Stomach (tissue), 9 donors: ENCODE results near the gene XYLB. TPM values are rescaled to one million over a fixed set of nuclear protein-coding genes. Genes with fewer than 3 reads are reported as not detected.

ENCODE experiments used
- DNase-seq, 2 donors: peaks; one replicate each; pipeline versions ENCODE4 v3.0.0 to v3.0.0-alpha.2; 2013 to 2019
- H3K27ac ChIP-seq, 5 donors: fragments of 200-600 bp in 4 of 5; sonication (generic) in 4 of 5; one replicate each; pipeline ENCODE4 v1.5.1; 2013 to 2019; ENCODE audit warnings: mild to moderate bottlenecking in 1 of 5, moderate library complexity in 1 of 5
- H3K27me3 ChIP-seq, 3 donors: fragments of 200-600 bp; sonication (generic); one replicate each; pipeline ENCODE4 v1.5.1; 2017 to 2019; ENCODE audit warnings: mixed run types in 1 of 3
- H3K36me3 ChIP-seq, 4 donors: fragments of 200-600 bp; sonication (generic); 1 replicate in 3 of 4; 2 replicates in 1 of 4; pipeline ENCODE4 v1.5.1; 2016 to 2019
- H3K4me1 ChIP-seq, 4 donors: fragments of 200-600 bp; sonication (generic); one replicate each; pipeline ENCODE4 v1.5.1; 2016 to 2019
- H3K4me3 ChIP-seq, 4 donors: fragments of 200-600 bp; sonication (generic) in 3 of 4; one replicate each; pipeline ENCODE4 v1.5.1; 2016 to 2019; ENCODE audit warnings: mild to moderate bottlenecking in 1 of 4
- H3K9me3 ChIP-seq, 4 donors: fragments of 200-600 bp; sonication (generic); one replicate each; pipeline ENCODE4 v1.5.1; 2016 to 2019
- EP300 ChIP-seq: sonication (generic); formaldehyde crosslinking; IDR thresholded peaks from one replicate; pipeline ENCODE4 v1.6.1; 2017; ENCODE audit warnings: antibody characterized with exemption
- POLR2A ChIP-seq, 4 donors: fragments of 450-650 bp; IDR thresholded peaks; one replicate each; pipeline ENCODE4 v1.6.1; 2016; ENCODE audit warnings: antibody characterized with exemption in 4 of 4, control low read depth in 2 of 4, mild to moderate bottlenecking in 1 of 4, moderate library complexity in 1 of 4
- POLR2AphosphoS5 ChIP-seq, 3 donors: sonication (generic); formaldehyde crosslinking; IDR thresholded peaks; one replicate each; pipeline ENCODE4 v1.6.1; 2016; ENCODE audit warnings: antibody characterized with exemption in 3 of 3
- WGBS, 5 donors: extraction: QIAGEN DNeasy Blood & Tissue Kit in 3 of 5; methylation state at CpG; one replicate each; pipeline versions ENCODE4 v1.1.5 to v1.1.7; 2013 to 2018; 5-methylcytosine and 5-hydroxymethylcytosine counted together
- intact Hi-C: fragments of 100-400 bp; cut with DNase I; formaldehyde crosslinking; loops from one replicate; pipeline ENCODE4 v1.15.1; 2023; ENCODE audit warnings: low total_unique reads
- polyA plus RNA-seq, 3 donors: library from polyadenylated mRNA; stranded (reverse); fragments of 200-250 nt; gene quantifications; one replicate each; pipeline ENCODE4 v1.2.3, GENCODE V29; 2013
- total RNA-seq, 5 donors: library from RNA; depleted of rRNA; stranded (reverse); fragments of >200 nt; gene quantifications; one replicate each; pipeline versions ENCODE4 v1.1.0 to v1.2.3, GENCODE V29; 2014 to 2016
- TF ChIP-seq, protein P1 (sequence below), 7 experiments: fragments of 450-650 bp in 4 of 7; fragments of 200-600 bp in 3 of 7; sonication (generic) in 3 of 7; IDR thresholded peaks; one replicate each; pipeline ENCODE4 v1.5.1; 2016 to 2019; ENCODE audit warnings: antibody characterized with exemption in 7 of 7, control low read depth in 2 of 7, mild to moderate bottlenecking in 1 of 7
- donor health status: healthy with polysubstance abuse.
- donor health status: Bipolar disorder and iron deficiency.
- donor health status: healthy.

XYLB gene
- total and polyA plus RNA-seq, 8 donors: 1.1 to 41.6 (median 3.6) TPM

DNA sequence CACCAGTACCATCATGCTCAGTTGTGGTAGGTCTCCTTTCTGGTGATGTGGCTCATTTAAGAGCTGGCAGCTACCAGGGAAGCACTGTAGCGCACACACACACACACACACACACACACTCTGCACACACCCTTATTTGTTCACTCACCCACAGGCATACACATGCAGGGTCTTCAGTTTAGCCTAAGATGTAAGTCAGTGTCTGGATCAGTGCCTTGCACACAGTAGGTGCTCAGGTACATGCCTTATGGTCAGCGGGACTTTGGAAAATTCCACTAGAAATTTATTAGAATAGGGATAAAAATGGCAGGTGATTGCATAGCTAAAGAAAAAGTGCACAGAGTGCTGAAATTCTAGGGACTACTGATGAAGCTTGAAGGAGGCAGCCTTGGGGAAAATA is 23.6 kb downstream of the XYLB start:
- 70 to 89% (median 81%) methylated on average over 2 of the region's 2 CpGs for WGBS, 5 donors
- intact Hi-C loops: no loop called here
- DNase-seq: no peak
- TF ChIP-seq, protein P1, sequence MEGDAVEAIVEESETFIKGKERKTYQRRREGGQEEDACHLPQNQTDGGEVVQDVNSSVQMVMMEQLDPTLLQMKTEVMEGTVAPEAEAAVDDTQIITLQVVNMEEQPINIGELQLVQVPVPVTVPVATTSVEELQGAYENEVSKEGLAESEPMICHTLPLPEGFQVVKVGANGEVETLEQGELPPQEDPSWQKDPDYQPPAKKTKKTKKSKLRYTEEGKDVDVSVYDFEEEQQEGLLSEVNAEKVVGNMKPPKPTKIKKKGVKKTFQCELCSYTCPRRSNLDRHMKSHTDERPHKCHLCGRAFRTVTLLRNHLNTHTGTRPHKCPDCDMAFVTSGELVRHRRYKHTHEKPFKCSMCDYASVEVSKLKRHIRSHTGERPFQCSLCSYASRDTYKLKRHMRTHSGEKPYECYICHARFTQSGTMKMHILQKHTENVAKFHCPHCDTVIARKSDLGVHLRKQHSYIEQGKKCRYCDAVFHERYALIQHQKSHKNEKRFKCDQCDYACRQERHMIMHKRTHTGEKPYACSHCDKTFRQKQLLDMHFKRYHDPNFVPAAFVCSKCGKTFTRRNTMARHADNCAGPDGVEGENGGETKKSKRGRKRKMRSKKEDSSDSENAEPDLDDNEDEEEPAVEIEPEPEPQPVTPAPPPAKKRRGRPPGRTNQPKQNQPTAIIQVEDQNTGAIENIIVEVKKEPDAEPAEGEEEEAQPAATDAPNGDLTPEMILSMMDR (IDR thresholded peaks at IDR 0.05): no peak
- TF ChIP-seq EP300 (no peak), POLR2A (IDR thresholded peaks at IDR 0.05) (no peak), POLR2AphosphoS5 (IDR thresholded peaks at IDR 0.05) (no peak)
- Histone ChIP-seq H3K9me3 (no peaks in the 10 kb centered on the region), H3K27ac (no peak overlapping the region), H3K4me1 (no peaks in the 10 kb centered on the region), H3K36me3 (peaks cover 25 to 96% (median 94%) of the 10 kb centered on the region in 4 donors), H3K27me3 (no peaks in the 10 kb centered on the region), H3K4me3 (no peak overlapping the region)

DNA sequence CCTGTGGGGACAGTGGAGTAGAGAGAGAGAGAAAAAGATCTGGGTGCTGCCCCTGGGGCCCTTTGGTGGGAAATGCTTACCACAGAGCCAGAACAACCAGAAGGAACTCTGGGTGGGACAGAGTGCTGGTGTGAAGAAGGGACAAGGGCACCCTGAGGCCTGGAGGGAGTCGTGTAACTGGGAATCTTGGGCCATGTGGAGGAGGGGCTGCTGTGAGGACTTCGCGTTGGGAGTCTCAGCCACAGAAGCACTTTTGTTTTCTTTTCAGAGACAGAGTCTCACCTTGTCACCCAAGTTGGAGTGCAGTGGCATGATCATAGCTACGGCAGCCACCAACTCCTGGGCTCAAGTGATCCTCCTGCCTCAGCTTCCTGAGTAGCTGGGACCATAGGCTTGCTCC is 24.3 kb downstream of the XYLB start:
- H3K27me3 ChIP-seq: no peaks in the 10 kb centered on the region
- WGBS, 5 donors: 64 to 92% (median 69%) methylated on average over 3 to 4 of the region's 4 CpGs
- H3K4me1 ChIP-seq: no peaks in the 10 kb centered on the region
- peaks cover 18 to 96% (median 94%) of the 10 kb centered on the region in 4 donors for H3K36me3 ChIP-seq
- H3K9me3 ChIP-seq: no peaks in the 10 kb centered on the region
- TF ChIP-seq, protein P1 (IDR thresholded peaks at IDR 0.05): no peak
- TF ChIP-seq POLR2A (IDR thresholded peaks at IDR 0.05): no peak
- no peak for TF ChIP-seq EP300
- TF ChIP-seq POLR2AphosphoS5 (IDR thresholded peaks at IDR 0.05): no peak
- DNase-seq: no peak
- no peak overlapping the region for H3K27ac ChIP-seq
- intact Hi-C loops: no loop called here
- no peak overlapping the region for H3K4me3 ChIP-seq

DNA sequence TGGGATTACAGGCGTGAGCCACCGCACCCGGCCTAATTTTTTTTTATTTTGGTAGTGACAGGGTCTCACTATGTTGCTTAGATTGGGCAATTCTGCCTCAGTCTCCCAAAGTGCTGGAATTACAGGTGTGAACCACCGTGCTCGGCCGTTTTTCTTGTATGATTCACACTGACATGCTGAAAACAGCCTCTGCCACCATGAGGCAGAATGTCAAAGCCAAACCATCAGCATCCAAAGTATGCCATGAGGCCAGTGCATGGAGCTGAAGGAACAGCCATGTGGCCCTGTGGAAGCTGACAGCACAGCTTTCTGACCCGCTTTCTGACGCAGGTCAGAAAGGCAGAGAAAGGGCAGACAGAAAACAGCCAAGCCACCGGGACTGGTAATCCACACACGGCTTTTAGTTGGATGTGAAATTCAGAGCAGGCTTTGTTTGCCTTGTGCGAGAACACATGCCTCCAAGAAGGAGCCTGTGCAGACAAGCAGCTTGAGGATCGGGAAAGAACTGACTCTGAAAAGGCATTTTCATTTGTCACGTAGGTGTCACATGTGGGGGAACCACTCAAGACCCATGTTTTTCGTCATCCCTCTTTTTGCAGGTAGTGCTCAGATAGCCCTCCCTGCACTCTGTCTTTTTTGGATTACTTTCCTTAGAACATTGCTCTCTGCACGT is 25.1 kb downstream of the XYLB start:
- H3K27ac ChIP-seq: no peak overlapping the region
- H3K9me3 ChIP-seq: no peaks in the 10 kb centered on the region
- no peak overlapping the region for H3K4me3 ChIP-seq
- TF ChIP-seq POLR2A (IDR thresholded peaks at IDR 0.05) (no peak), POLR2AphosphoS5 (IDR thresholded peaks at IDR 0.05) (no peak), EP300 (no peak)
- TF ChIP-seq, protein P1 (IDR thresholded peaks at IDR 0.05): no peak
- H3K36me3 ChIP-seq: peaks cover 18 to 96% (median 93%) of the 10 kb centered on the region in 4 donors
- intact Hi-C loops: no loop called here
- H3K4me1 ChIP-seq: no peaks in the 10 kb centered on the region
- no peak for DNase-seq
- no peaks in the 10 kb centered on the region for H3K27me3 ChIP-seq
- 80 to 88% (median 81%) methylated on average over 15 of the region's 15 CpGs for WGBS, 5 donors

DNA sequence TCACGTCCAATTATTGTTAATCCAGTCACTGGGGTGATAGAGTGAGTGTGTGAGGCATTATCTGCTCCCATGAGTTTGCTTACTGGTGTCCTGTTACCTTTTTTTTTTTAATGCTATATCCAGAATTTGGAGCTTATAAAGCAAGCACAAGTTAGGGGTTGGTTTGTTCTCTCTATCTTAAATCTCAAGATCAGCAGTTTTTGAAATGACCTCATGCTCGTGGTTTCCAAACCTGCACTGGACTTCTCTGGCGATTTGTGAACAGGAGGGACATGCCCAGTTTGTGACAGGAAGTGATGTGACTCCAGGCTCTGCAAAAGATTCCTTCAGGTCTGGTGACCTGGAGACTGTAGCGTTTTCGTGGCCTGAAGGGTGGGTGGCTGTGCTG is 25.6 kb downstream of the XYLB start:
- Histone ChIP-seq H3K9me3 (no peaks in the 10 kb centered on the region), H3K36me3 (peaks cover 18 to 96% (median 93%) of the 10 kb centered on the region in 4 donors), H3K4me3 (no peak overlapping the region), H3K4me1 (no peaks in the 10 kb centered on the region), H3K27me3 (no peaks in the 10 kb centered on the region), H3K27ac (no peak overlapping the region)
- intact Hi-C loops: no loop called here
- WGBS, 5 donors: 68 to 79% (median 75%) methylated on average over 5 of the region's 5 CpGs
- TF ChIP-seq, protein P1 (IDR thresholded peaks at IDR 0.05): no peak
- no peak for TF ChIP-seq POLR2AphosphoS5 (IDR thresholded peaks at IDR 0.05)
- no peak for TF ChIP-seq EP300
- TF ChIP-seq POLR2A (IDR thresholded peaks at IDR 0.05): no peak
- no peak for DNase-seq
